Esophagus squamous epithelium (tissue), 4 donors: Measurements from ENCODE around the gene PDZD8.

Source experiments
- POLR2A ChIP-seq, 4 donors: fragments of 450-650 bp; IDR thresholded peaks; one replicate each; pipeline ENCODE4 v1.6.1; 2017; ENCODE audit warnings: antibody characterized with exemption in 4 of 4, mild to moderate bottlenecking in 4 of 4, moderate library complexity in 3 of 4
- TF ChIP-seq, protein P1 (sequence below), 6 experiments: fragments of 450-650 bp in 4 of 6; fragments of 200-600 bp in 2 of 6; sonication (generic) in 2 of 6; IDR thresholded peaks; one replicate each; pipeline ENCODE4 v1.5.1; 2016 to 2019; ENCODE audit warnings: antibody characterized with exemption in 6 of 6, mild to moderate bottlenecking in 4 of 6, moderate library complexity in 4 of 6

DNA sequence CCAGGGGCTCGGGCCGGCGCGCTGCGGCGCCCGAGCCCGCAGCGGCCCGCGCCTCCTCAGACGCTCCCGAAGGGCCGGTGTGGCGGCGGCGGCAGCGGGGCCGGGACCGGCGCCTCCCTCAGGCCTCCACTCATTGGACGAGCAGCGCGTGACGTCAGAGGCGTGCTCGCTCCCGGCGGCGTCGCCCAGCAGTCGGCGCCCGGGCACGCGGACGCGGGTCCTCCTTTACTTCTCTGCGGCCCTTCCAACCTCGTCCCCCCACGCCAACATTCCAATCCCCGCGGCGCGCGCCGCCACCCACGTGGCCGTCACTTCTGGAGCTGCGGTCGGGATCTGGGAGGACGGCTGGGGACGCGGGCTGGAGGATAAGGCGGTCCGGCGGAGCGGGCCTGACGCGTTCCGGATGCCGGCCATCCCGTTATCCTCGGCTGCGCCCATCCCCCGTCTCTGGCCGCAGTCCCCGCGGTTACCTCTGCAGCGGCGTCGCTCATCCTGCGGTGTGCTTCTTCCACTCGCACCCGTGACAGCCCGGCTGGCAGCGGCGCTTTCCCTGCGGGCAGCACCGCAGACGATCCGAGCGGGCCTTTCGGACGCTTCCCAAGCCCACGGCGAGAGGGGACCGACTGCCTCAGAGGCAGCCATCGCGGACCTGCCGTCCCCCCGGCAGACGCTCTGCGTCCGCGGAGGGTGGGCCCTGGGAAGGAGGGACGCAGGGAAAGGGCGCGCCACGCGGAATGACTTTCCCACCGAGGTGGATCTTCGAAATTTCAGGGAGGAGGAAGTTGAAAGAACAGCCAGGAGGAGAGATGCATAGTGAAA lies at the start of gene PDZD8:
- TF ChIP-seq, protein P1, sequence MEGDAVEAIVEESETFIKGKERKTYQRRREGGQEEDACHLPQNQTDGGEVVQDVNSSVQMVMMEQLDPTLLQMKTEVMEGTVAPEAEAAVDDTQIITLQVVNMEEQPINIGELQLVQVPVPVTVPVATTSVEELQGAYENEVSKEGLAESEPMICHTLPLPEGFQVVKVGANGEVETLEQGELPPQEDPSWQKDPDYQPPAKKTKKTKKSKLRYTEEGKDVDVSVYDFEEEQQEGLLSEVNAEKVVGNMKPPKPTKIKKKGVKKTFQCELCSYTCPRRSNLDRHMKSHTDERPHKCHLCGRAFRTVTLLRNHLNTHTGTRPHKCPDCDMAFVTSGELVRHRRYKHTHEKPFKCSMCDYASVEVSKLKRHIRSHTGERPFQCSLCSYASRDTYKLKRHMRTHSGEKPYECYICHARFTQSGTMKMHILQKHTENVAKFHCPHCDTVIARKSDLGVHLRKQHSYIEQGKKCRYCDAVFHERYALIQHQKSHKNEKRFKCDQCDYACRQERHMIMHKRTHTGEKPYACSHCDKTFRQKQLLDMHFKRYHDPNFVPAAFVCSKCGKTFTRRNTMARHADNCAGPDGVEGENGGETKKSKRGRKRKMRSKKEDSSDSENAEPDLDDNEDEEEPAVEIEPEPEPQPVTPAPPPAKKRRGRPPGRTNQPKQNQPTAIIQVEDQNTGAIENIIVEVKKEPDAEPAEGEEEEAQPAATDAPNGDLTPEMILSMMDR (IDR thresholded peaks at IDR 0.05), result no peak
- TF ChIP-seq POLR2A (IDR thresholded peaks at IDR 0.05), result peak in 3 of 4 donors; percentile 47 to 94 (median 94)
